Neural progenitor cell (in vitro differentiated cells): ENCODE data around the gene YOD1. TPM values are rescaled to one million over a fixed set of nuclear protein-coding genes. Genes with fewer than 3 reads are reported as not detected.

Source experiments
- DNase-seq: peaks from one replicate; pipeline ENCODE4 v3.0.0-alpha.2; 2016; ENCODE audit warnings: low spot score
- H2AFZ ChIP-seq: fragments of 200-600 bp; sonication (generic); replicated peaks from 2 replicates; pipeline ENCODE4 v1.6.1; 2016; ENCODE audit warnings: antibody characterized with exemption
- H3F3A ChIP-seq: fragments of 200-600 bp; sonication (generic); 2 replicates; pipeline ENCODE4 v1.6.1; 2016; ENCODE audit warnings: antibody characterized with exemption, low read depth
- H3K27ac ChIP-seq: fragments of 200-600 bp; sonication (generic); 2 replicates; pipeline ENCODE4 v1.5.1; 2016; ENCODE audit warnings: mild to moderate bottlenecking
- H3K27me3 ChIP-seq: fragments of 200-600 bp; sonication (generic); 2 replicates; pipeline ENCODE4 v1.6.1; 2016; ENCODE audit warnings: mild to moderate bottlenecking, moderate library complexity
- H3K36me3 ChIP-seq: fragments of 200-600 bp; sonication (generic); 2 replicates; pipeline ENCODE4 v1.5.1; 2016
- H3K4me1 ChIP-seq: fragments of 200-600 bp; sonication (generic); 2 replicates; pipeline ENCODE4 v1.6.1; 2016; ENCODE audit warnings: mixed run types
- H3K4me2 ChIP-seq: fragments of 200-600 bp; sonication (generic); 2 replicates; pipeline ENCODE4 v1.6.1; 2016
- H3K4me3 ChIP-seq: fragments of 200-600 bp; sonication (generic); 2 replicates; pipeline ENCODE4 v1.5.1; 2016
- H3K79me2 ChIP-seq: fragments of 200-600 bp; sonication (generic); 2 replicates; pipeline ENCODE4 v1.6.1; 2016; ENCODE audit warnings: low read depth
- H3K9ac ChIP-seq: fragments of 200-600 bp; sonication (generic); 2 replicates; pipeline ENCODE4 v1.6.1; 2016
- H3K9me3 ChIP-seq: fragments of 200-600 bp; sonication (generic); 2 replicates; pipeline ENCODE4 v1.5.1; 2016; ENCODE audit warnings: low read depth
- H4K20me1 ChIP-seq: fragments of 200-600 bp; sonication (generic); 2 replicates; pipeline ENCODE4 v1.6.1; 2016; ENCODE audit warnings: low read depth
- H3K27ac Mint-ChIP-seq: 3 replicates; pipeline ENCODE4 v1.8.0; 2021; ENCODE audit warnings: mixed read lengths
- H3K27me3 Mint-ChIP-seq: 2 replicates; pipeline ENCODE4 v1.8.0; 2022; ENCODE audit warnings: low read depth, mild to moderate bottlenecking, inconsistent platforms, moderate library complexity, mixed read lengths; ENCODE audit not compliant: insufficient read depth
- H3K36me3 Mint-ChIP-seq: 3 replicates; pipeline ENCODE4 v1.8.0; 2021; ENCODE audit warnings: mixed read lengths
- H3K4me1 Mint-ChIP-seq: 3 replicates; pipeline ENCODE4 v1.8.0; 2021; ENCODE audit warnings: mixed read lengths
- H3K4me3 Mint-ChIP-seq: 3 replicates; pipeline ENCODE4 v1.8.0; 2021; ENCODE audit warnings: mild to moderate bottlenecking, moderate library complexity, mixed read lengths
- H3K9me3 Mint-ChIP-seq: 3 replicates; pipeline ENCODE4 v1.8.0; 2020; ENCODE audit warnings: mixed read lengths
- EZH2 ChIP-seq: fragments of 200-600 bp; sonication (generic); IDR thresholded peaks from 2 replicates; pipeline ENCODE4 v1.6.1; 2017; ENCODE audit warnings: antibody characterized with exemption, mild to moderate bottlenecking, moderate library complexity
- EZH2phosphoT487 ChIP-seq: fragments of 200-600 bp; sonication (generic); IDR thresholded peaks from 2 replicates; pipeline ENCODE4 v1.6.1; 2017; ENCODE audit warnings: antibody characterized with exemption
- total RNA-seq: library from RNA; depleted of rRNA; stranded (reverse); fragments of >200 nt; gene quantifications from 2 replicates; pipeline ENCODE4 v1.2.3, GENCODE V29; 2015; ENCODE audit warnings: low replicate concordance
- TF ChIP-seq, protein P1 (sequence below): fragments of 200-600 bp; sonication (generic); IDR thresholded peaks from 2 replicates; pipeline ENCODE4 v1.5.1; 2017; ENCODE audit warnings: antibody characterized with exemption, mild to moderate bottlenecking

YOD1 gene
- total RNA-seq, 1 donor from 2014 or later: 27.0 TPM

DNA sequence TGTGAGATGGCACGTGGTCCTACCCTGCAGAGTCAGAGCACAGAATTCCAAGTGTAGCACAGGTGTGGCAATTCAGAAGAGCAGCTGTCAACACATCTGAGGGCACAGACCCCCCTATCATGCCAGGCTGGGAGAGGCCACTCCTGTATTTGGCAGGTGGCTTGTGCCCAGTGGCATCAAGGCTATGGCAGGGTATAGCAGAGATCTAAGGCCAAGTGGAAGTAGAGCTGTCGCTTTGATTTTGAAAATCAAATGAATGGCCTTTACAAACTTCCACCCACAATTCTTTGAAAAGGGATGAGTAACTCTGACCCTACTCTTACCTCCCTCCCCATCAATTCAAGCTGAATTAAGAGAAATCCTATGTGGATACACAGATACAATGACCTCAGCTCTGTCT lies 31.8 kb downstream of the YOD1 start:
- H3K27ac ChIP-seq: no peak overlapping the region
- no peaks in the 10 kb centered on the region for H3K9me3 ChIP-seq
- H3K27me3 Mint-ChIP-seq: peaks cover 10% of the 10 kb centered on the region
- H3K4me3 Mint-ChIP-seq: no peak overlapping the region
- no peaks in the 10 kb centered on the region for H3K27me3 ChIP-seq
- no peaks in the 10 kb centered on the region for H3K4me1 Mint-ChIP-seq
- no peak overlapping the region for H3K4me3 ChIP-seq
- no peak overlapping the region for H2AFZ ChIP-seq
- no peaks in the 10 kb centered on the region for H3K36me3 ChIP-seq
- no peaks in the 10 kb centered on the region for H3K9me3 Mint-ChIP-seq
- H3K27ac Mint-ChIP-seq: no peak overlapping the region
- no peaks in the 10 kb centered on the region for H3K4me1 ChIP-seq
- H3K79me2 ChIP-seq: no peaks in the 10 kb centered on the region
- no peak for DNase-seq
- no peaks in the 10 kb centered on the region for H3F3A ChIP-seq
- H4K20me1 ChIP-seq: no peaks in the 10 kb centered on the region
- no peak overlapping the region for H3K9ac ChIP-seq
- no peak overlapping the region for H3K4me2 ChIP-seq
- H3K36me3 Mint-ChIP-seq: no peaks in the 10 kb centered on the region
- TF ChIP-seq, protein P1, sequence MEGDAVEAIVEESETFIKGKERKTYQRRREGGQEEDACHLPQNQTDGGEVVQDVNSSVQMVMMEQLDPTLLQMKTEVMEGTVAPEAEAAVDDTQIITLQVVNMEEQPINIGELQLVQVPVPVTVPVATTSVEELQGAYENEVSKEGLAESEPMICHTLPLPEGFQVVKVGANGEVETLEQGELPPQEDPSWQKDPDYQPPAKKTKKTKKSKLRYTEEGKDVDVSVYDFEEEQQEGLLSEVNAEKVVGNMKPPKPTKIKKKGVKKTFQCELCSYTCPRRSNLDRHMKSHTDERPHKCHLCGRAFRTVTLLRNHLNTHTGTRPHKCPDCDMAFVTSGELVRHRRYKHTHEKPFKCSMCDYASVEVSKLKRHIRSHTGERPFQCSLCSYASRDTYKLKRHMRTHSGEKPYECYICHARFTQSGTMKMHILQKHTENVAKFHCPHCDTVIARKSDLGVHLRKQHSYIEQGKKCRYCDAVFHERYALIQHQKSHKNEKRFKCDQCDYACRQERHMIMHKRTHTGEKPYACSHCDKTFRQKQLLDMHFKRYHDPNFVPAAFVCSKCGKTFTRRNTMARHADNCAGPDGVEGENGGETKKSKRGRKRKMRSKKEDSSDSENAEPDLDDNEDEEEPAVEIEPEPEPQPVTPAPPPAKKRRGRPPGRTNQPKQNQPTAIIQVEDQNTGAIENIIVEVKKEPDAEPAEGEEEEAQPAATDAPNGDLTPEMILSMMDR: no peak
- TF ChIP-seq EZH2 (no peak), EZH2phosphoT487 (no peak)

DNA sequence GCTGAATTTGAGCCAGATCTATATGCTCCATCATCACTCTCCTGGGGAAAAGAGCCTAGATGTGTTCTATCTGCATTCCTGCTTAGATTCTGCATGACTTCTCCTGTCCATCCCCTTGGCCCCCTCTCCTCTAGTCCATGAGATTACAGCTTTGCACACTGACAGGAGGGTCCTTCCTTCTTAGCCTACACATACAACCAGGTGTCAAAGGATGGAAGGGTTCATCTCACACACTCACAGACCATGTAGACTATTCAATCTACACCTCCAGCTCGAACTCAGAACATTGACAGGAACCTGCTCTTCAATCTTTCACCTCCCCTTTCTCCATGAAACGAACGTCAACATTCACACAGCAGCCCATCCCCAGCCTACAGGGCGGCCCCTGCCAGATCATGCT lies 32.3 kb downstream of the YOD1 start:
- Mint-ChIP-seq H3K4me3 (no peak overlapping the region), H3K27me3 (peaks cover 13% of the 10 kb centered on the region)
- no peaks in the 10 kb centered on the region for H4K20me1 ChIP-seq

DNA sequence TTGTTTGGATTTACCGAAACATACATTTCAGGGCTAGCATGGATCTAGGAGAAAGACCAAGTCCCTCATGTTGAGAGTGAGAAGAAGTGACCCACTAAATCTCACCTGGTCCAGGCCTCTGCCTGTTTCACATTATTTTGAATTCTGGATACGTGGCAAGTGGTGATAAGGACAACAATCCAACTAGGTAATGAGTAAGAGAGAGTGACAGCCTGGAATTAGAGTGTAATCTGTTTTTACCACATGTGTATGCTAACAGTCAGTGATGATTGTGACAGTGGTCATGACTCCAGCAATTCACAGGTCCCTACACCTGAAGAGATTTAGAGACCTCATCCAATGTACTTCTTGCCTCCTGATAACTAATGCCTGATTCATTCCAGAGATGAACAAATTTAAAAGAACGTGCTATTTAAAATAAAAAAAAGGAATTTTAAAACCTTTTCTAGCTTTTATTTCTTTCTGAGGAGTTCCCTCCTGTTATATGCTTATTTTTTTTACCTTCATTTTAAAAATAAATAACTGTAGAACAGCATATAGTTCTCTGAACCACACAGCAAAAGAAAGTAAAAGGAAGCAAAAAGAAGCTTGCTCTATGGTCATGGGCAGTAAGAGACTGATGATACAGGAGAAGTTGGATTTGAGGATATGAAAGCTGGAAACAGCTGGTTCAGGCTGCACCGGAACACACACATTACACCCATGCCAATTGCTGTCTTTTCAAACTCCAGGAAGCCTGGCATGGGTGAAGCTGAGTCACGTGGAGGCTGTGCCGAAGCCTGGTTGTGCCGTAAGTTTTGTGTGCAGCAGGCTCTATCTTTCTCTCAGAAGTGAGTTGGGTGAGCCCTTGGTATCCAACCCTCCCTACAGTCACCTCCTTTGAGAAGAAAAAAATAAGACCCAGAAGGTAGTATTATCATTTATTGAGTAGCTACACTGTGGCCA lies 33.1 kb downstream of the YOD1 start:
- Histone ChIP-seq H3F3A (no peaks in the 10 kb centered on the region), H3K9ac (no peak overlapping the region), H3K4me1 (no peaks in the 10 kb centered on the region), H3K79me2 (no peaks in the 10 kb centered on the region), H3K27ac (no peak overlapping the region), H3K4me2 (no peak overlapping the region), H3K36me3 (no peaks in the 10 kb centered on the region), H3K9me3 (no peaks in the 10 kb centered on the region), H3K4me3 (no peak overlapping the region), H4K20me1 (no peaks in the 10 kb centered on the region), H3K27me3 (no peaks in the 10 kb centered on the region), H2AFZ (no peak overlapping the region)
- Mint-ChIP-seq H3K4me3 (no peak overlapping the region), H3K9me3 (no peaks in the 10 kb centered on the region), H3K27ac (no peak overlapping the region), H3K27me3 (peaks cover 13% of the 10 kb centered on the region), H3K4me1 (no peaks in the 10 kb centered on the region), H3K36me3 (no peaks in the 10 kb centered on the region)
- no peak for TF ChIP-seq EZH2
- no peak for TF ChIP-seq EZH2phosphoT487
- TF ChIP-seq, protein P1: no peak
- DNase-seq: no peak

More for the DNA sequence above, 32.3 kb downstream of the YOD1 start:
- Mint-ChIP-seq H3K4me1 (no peaks in the 10 kb centered on the region), H3K9me3 (no peaks in the 10 kb centered on the region), H3K27ac (no peak overlapping the region), H3K36me3 (no peaks in the 10 kb centered on the region)
- H3K9me3 ChIP-seq: no peaks in the 10 kb centered on the region
- TF ChIP-seq, protein P1: no peak
- TF ChIP-seq EZH2 (no peak), EZH2phosphoT487 (no peak)
- no peaks in the 10 kb centered on the region for H3K27me3 ChIP-seq
- no peak overlapping the region for H3K9ac ChIP-seq
- H3F3A ChIP-seq: no peaks in the 10 kb centered on the region
- DNase-seq: no peak
- H3K4me3 ChIP-seq: no peak overlapping the region
- H3K36me3 ChIP-seq: no peaks in the 10 kb centered on the region
- no peak overlapping the region for H3K4me2 ChIP-seq
- no peak overlapping the region for H2AFZ ChIP-seq
- no peak overlapping the region for H3K27ac ChIP-seq
- H3K79me2 ChIP-seq: no peaks in the 10 kb centered on the region
- no peaks in the 10 kb centered on the region for H3K4me1 ChIP-seq
